Kidney epithelial cell (primary cell): ENCODE data around the gene CHKA. TPM values are rescaled to one million over a fixed set of nuclear protein-coding genes. Genes with fewer than 3 reads are reported as not detected.

Experiments
- DNase-seq: peaks from one replicate; pipeline ENCODE4 v3.0.0-alpha.2; 2010; ENCODE audit warnings: low read depth
- H3K27me3 ChIP-seq: 2 replicates; pipeline ENCODE4 v1.6.0; 2011; ENCODE audit warnings: low read length; ENCODE audit not compliant: control insufficient read depth, insufficient read depth
- H3K36me3 ChIP-seq: 2 replicates; pipeline ENCODE4 v1.5.1; 2011; ENCODE audit warnings: low read length; ENCODE audit not compliant: control insufficient read depth, insufficient read depth
- H3K4me3 ChIP-seq: 2 replicates; pipeline ENCODE4 v1.5.1; 2011; ENCODE audit warnings: low read depth, mild to moderate bottlenecking, control low read depth, low read length
- CTCF ChIP-seq: IDR thresholded peaks from 2 replicates; pipeline ENCODE4 v1.5.1; 2011; ENCODE audit warnings: mild to moderate bottlenecking, moderate library complexity, low read length, control low read depth, inconsistent platforms; ENCODE audit not compliant: insufficient read depth, poor library complexity, severe bottlenecking
- total RNA-seq: library from RNA; depleted of rRNA; stranded (reverse); fragments of >200 nt; gene quantifications from 2 replicates; pipeline ENCODE4 v1.2.3, GENCODE V29; 2015

CHKA gene
- total RNA-seq, result 25.5 and 30.9 TPM in 2 replicates

- peak; percentile 43 for DNase-seq
These were observed at the start of gene CHKA for GRCh38 chr11:68121067-68121899. Gene CHKA, minus strand, starts transcription at chr11:68121388. Its CDS starts 211 bp downstream, at chr11:68121177.

GRCh38 chr11:68169442-68169841 lies 48.3 kb upstream of the CHKA start:
- TF ChIP-seq CTCF, result no peak
- no peaks in the 10 kb centered on the region for H3K27me3 ChIP-seq
- DNase-seq, result no peak
- H3K4me3 ChIP-seq, result no peak overlapping the region
- no peaks in the 10 kb centered on the region for H3K36me3 ChIP-seq

More at GRCh38 chr11:68121067-68121899, at the start of gene CHKA:
- no peak for TF ChIP-seq CTCF
- no peaks in the 10 kb centered on the region for H3K36me3 ChIP-seq
- H3K4me3 ChIP-seq, result peak within 1 kb of the TSS; percentile 70
- no peaks in the 10 kb centered on the region for H3K27me3 ChIP-seq

GRCh38 chr11:68168694-68169093 lies 47.5 kb upstream of the CHKA start:
- no peak for TF ChIP-seq CTCF
- Histone ChIP-seq H3K27me3 (no peaks in the 10 kb centered on the region), H3K36me3 (no peaks in the 10 kb centered on the region), H3K4me3 (no peak overlapping the region)
- no peak for DNase-seq

GRCh38 chr11:68167474-68167873 lies 46.3 kb upstream of the CHKA start:
- Histone ChIP-seq H3K27me3 (no peaks in the 10 kb centered on the region), H3K36me3 (no peaks in the 10 kb centered on the region), H3K4me3 (no peak overlapping the region)
- no peak for TF ChIP-seq CTCF
- DNase-seq, result no peak

GRCh38 chr11:68166969-68167368 lies 45.8 kb upstream of the CHKA start:
- TF ChIP-seq CTCF, result no peak
- Histone ChIP-seq H3K36me3 (no peaks in the 10 kb centered on the region), H3K27me3 (no peaks in the 10 kb centered on the region), H3K4me3 (no peak overlapping the region)
- no peak for DNase-seq

GRCh38 chr11:68165601-68166000 lies 44.4 kb upstream of the CHKA start:
- DNase-seq, result no peak
- no peak overlapping the region for H3K4me3 ChIP-seq
- no peak for TF ChIP-seq CTCF
- no peaks in the 10 kb centered on the region for H3K27me3 ChIP-seq
- no peaks in the 10 kb centered on the region for H3K36me3 ChIP-seq
